Activated CD4-positive, alpha-beta T cell treated with anti-CD3 and anti-CD28 coated beads, Interleukin-2, amount 50 U/mL, for 24 hours (primary cell): ENCODE measurements around the gene AATK.
"Not testable (repeated sequence)": the region's sequence is repeated elsewhere in the genome, so short reads cannot be mapped to it uniquely, and the experiment has no call there.

Experiments
- DNase-seq, 2 donors: peaks; one replicate each; pipeline ENCODE4 v3.0.0-alpha.2; 2020; ENCODE audit warnings: low read depth in 1 of 2, low spot score in 1 of 2

Gene AATK

DNA sequence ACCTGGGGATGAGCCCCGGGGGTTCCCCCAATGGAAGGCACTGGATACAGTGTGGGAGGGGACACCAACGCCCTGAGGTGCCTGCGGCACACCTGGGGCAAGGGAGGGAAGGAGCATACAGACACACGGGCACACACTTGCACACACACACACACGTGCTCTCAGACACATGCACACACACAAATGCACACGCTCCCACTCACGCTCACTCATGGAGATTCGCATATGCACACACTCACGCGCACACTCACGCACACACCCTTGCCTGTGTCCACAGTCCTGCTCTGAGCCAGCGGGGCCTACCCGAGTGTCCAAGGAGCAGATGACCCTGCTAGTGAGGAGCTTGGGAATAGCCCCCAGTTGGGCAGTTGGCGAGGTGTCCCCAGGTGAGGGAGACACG lies 17.4 kb downstream of the AATK start:
- no peak for DNase-seq

GRCh38 chr17:81147701-81148100 lies 18.3 kb downstream of the AATK start:
- no peak for DNase-seq

DNA sequence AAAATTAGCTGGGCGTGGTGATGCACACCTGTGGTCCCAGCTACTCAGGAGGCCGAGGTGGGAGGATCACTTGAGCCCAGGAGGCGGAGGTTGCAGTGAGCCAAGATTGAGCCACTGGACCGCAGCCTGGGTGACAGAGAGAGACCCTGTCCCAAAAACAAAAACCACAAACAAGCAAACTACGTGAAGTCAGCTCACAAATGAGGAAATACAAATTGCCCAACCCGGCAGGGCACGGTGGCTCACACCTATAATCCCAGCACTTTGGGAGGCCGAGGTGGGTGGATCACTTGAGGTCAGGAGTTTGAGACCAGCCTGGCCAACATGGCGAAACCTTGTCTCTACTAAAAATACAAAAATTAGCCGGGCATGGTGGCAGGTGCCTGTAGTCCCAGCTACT lies 19.8 kb downstream of the AATK start:
- DNase-seq: not testable (repeated sequence)

- DNase-seq: no peak
Observed at GRCh38 chr17:81144423-81144781, 21.6 kb downstream of the AATK start.

DNA sequence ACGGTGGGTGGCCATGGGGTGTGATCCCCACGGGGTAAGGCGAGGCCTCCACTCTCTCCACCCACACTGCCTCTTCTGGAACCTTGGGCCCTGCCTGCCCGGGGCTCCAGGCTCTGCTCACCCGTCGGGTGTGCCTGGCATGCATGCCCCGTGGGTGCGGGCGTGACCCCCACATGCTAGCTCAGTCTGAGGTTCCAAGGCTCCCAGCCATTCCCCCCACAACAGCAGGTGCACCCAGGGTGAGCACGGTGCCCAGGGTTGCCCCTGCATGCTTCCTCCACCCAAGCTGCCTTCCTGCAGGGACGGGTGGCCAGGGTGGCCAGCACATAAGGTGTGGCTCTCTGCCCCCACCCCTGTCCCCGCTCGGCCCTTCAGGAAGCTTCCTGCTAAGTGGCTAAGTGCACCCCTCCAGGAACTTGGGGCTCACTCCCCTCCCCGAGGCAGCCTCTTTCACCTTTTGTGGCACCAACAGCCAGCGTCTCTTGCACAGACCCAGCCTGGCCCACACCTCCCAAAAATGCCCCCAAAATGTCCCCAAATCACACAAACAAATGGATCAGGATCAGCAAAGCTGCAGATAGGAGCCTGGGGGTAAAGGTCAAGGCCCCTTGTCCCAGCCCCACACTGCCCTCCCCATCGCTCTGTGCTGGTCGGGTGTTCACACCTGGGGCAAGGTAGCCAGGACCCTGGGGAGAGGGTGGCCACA lies 22.2 kb downstream of the AATK start:
- no peak for DNase-seq

DNA sequence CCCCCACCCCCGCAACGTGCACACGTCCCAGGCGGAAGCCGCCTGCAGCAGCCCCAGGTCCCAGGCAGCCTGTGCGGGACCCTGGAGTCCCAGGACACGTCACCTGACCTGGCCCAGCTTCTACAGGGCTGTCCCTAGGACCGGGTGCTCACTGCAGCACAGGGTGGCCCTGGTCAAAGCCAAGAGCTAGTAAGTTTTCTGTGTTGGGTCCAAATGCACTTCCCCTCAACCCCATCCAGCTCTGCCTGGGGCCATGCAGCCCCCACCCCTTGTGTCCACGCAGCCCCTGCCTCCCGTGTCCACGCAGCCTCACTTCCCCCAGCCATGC lies 22.9 kb downstream of the AATK start:
- no peak for DNase-seq

DNA sequence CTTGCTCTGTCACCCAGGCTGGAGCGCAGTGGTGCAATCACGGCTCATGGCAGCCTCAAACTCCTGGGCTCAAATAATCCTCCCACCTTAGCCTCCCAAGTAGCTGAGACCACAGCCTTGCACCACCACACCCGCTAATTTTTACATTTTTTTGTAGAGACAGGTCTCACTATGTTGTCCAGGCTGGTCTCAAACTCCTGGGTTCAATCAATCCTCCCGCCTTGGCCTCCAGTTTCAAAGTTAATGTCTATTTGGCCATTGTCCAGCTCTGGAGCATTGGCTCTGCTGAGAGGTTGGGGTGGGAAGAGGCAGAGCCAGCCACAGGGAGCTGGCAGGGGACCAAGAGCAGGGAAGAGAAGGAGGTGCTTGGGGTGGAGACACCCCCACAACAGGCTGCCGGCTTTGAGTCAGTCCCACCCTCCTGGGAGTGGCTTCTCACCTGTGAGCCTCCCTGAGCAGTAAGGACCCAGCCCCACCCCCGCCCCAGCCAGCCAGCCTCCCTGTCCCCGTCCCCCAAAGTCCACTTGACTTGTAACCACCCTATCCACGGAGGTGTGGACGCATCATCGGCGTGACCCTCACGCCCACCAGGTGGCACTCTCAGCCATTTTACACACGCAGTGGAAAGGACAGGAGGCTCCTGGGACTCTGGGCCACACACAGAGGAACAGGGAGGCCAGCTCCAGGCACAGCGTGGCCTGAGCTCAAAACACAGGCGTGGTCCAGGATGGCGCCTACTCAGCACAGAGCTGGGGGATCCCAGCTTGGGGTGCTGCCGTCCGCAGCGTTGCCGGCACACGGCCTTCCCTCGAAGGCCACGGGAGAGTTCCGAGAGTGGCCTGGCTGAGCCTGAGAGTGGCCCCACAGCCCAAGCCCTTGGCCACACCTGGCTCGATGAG lies 23.5 kb downstream of the AATK start:
- peak; percentile 29 to 36 for DNase-seq

DNA sequence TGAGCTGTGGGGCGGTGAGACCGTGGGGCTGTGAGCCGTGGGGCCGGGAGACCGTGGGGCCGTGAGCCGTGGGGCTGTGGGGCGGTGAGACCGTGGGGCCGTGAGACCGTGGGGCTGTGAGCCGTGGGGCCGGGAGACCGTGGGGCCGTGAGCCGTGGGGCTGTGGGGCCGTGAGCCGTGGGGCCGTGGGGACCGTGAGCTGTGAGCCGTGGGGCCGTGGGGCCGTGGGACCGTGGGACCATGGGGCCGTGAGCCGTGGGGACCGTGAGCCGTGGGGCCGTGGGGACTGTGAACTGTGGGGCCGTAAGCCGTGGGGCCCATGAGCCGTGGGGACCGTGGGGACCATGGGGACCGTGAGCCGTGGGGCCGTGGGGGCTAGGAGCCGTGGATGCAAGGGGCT lies 25.3 kb downstream of the AATK start:
- no peak for DNase-seq

DNA sequence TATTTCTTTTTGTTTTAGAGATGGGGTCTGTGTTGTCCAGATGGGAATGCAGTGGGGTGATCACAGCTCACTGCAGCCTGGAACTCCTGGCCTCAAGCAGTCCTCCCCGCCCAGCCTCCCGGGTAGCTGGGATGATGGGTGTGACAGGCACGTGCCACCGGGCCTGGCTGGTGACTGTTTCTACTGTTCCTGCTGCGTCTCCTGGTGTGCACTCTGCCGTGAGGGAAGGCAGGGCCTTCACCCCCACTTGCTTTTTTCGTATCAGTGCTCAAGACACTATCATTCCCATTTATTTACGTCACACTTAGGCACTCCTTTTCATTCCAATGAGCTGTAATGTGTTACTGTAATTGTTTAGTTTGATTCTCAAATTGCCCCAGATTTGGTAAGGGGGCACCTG lies 26.0 kb downstream of the AATK start:
- no peak for DNase-seq

DNA sequence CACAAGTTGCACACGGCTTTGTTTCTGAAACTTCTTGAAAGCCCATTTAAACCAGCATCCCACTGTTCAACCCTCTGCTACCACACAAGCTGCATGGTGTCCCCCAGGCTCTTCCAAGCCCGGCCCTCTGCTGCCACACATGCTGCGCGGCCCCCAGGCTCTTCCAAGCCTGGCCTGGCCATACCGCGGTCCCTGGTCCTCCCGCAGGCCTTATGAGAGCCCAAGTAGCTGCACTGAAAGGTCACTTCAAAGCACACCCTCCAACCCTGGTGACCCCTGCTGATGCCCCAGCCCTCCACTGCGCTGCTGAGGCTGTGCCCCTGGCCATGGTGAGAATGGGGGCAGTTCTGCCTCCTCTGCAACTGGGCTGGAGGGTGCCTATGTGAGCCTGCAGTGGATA lies 26.6 kb downstream of the AATK start:
- DNase-seq: no peak

DNA sequence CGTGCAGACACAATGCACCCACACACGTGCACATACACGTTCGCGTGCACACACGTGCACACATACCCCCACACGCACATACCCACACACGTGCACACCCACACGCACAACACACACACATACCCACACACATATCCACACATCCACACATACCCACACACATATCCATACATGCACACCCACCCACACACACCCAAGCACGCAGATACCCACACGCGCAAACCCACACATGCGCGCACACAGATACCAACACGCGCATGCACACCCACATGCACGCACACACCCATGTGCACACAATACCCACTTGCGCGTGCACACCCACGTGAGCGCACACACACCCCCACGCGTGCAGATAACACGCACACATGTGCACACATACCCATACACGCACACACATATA lies 27.5 kb downstream of the AATK start:
- DNase-seq: no peak

GRCh38 chr17:81138083-81138482 lies 27.9 kb downstream of the AATK start:
- no peak for DNase-seq

DNA sequence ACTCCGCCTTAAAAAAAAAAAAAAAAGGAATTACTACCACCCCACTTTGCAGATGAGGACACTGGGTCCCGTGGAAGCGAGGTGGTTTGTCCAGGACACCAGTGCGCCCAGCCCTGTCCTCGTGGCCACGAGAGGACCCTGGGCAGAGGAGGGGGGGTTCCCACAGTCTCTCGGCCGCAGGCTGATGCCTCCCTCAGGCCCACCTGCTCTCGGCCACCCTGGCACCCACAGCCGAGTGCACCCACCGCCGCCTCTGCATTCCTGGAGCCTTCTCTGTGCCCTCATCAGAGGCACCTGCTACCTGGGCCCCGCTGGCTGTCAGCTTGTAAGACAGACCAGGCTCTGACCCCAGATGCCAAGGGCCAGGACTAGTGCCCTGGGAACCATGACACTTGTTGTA lies 28.8 kb downstream of the AATK start:
- DNase-seq: no peak

GRCh38 chr17:81136366-81136765 lies 29.7 kb downstream of the AATK start:
- DNase-seq: no peak

DNA sequence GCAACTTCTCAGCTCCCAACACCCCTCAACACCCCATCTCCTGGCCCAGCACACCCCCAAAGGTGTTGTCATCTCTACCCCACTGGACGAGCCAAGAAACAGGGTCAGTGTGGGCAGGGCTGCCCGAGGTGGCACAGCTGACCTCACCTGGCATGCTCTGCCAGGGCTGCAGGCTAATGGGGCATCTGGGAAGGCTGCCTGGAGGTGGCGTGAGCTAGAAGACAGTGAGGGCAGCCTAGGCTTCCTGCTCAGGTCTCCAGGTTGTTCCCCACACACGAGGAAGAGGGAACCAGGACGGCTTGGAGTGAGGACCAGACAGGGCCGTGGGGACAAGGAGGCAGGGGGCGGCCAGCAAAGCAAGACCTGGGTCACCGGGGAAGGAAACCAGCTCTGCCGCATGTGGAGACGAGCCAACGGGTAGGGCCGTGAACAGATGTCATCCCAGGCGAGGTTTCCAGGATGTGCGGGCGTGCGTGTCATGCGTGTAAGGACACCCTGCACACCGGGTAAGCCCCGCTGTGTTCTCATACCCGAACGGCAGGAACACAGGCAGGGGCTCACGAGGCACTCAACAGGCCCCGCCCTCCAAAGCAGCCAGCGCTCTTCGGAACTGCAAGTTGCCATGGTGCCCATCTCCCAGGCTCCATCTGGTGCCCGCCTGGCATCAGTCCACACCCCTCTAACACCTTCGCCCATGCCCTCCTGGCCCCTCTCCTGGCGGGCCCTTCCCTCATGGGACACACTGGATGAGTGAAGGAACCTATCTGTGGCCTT lies 30.3 kb downstream of the AATK start:
- no peak for DNase-seq

- no peak for DNase-seq
Observed at GRCh38 chr17:81134064-81134781, 31.8 kb downstream of the AATK start.

DNA sequence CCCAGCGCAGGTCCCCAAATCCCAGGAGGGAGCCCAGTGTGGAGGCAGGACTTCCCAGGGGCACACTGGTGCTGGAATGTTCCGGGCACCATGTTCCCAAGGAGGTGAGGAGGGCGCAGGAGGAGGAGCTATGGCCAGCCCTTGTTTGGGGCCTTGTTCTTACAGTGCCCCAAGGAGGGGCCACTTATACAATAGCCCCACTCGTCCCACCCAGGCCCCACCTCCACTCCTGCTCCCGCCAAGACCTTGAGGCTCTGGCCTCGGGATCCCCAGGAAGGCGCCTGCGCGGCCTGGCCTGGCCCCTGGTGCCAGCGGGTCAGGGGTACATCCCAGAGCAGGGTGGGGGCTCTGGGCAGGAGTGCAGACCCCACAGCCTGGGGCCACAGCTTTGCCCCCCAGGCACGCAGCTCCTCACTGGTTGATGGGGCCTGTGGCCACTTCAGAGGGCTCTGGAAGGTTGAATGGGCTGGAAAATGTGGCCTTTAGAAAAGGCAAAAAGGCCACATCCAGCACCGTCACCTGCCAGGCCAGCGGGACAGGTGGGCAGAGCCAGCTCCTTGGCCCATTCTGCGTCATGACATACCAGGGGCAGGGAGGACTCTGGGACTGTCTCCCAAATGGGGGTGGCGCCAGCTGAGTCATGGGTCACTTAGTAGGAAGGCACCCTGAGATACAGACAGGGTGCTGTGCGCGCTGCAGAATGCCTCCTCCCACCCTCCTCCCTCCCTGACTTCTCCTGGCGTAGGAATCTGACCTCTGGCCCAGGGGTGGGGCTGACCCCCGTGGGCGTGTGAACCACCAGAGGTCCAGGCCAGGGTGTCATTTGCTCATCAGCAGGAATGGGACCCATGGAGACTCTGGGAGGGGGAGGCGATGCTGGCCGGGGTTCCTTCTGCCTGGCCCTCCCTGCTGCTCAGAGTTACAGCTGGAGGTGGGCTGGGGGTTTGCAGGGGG lies 33.0 kb downstream of the AATK start:
- DNase-seq: no peak

DNA sequence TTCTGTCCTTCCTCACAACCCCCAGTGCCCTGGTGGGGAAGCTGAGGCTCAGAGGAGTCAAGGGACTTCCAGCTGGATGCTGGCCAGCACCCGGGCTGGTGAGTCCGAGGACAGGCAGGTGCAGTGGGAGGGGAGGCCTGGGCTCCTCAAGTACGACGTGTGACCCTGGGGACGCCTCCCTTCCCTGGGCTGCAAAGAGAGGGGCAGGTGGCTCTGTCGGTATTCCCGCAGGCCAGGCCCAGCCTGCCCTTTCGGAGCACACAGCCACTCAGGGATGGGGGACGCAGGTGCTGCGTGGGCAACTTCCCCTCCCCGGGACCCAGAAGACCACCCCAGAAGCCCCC lies 33.9 kb downstream of the AATK start:
- no peak for DNase-seq

DNA sequence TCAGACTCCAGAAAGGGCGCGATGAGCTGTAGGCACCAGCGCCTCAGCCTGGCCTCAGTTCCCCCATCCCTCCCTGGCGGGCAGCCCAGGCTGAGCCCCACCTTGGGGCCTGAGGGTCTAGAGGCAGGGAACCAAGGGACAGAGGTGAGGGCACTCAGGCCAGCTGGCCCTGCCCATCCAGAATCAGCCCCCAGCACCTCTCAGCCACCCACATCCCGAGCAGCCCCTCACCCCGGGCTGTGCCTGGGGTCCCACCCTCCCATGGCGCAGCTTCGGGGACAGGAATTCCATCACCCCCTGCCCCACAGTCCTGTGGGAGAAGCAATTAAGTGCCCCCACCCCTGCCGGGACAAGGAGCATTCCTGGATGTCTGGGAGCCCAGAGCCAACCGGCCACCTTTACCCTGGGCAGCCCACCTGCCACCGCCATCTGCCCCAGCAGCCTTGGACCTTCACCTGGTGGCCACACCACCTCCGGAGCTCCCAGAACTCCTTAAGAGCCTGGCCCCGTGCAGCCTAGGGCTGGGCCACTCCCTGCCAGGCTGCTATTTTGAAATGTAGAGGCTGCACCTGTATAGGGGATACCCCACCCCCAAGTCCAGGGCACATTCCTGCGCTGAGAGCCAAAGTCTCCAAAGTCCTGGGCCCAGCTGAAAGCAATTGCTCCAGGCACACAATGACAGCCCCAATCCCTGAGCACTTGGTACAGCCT lies 34.4 kb downstream of the AATK start:
- no peak for DNase-seq
